K562 (cell line): ENCODE results near the gene LRRC25. TPM values are rescaled to one million over a fixed set of nuclear protein-coding genes. Genes with fewer than 3 reads are reported as not detected.

ENCODE experiments used
- CBX1 ChIP-seq: sonication (generic); IDR thresholded peaks from 2 replicates; pipeline ENCODE4 v1.6.1; 2016; ENCODE audit warnings: antibody characterized with exemption, low read depth, mild to moderate bottlenecking
- CHD4 ChIP-seq: fragments of 200-600 bp; sonication (generic); IDR thresholded peaks from 3 replicates; pipeline ENCODE4 v1.6.1; 2012; ENCODE audit warnings: low read depth, mild to moderate bottlenecking, mixed read lengths, low read length, inconsistent platforms; ENCODE audit not compliant: insufficient read depth, insufficient replicate concordance, poor library complexity, severe bottlenecking
- HEY1 ChIP-seq: fragments of 250-450 bp; sonication (Bioruptor Pico); IDR thresholded peaks from 2 replicates; pipeline ENCODE4 v1.5.0; 2020; ENCODE audit warnings: mild to moderate bottlenecking, moderate library complexity, borderline replicate concordance
- IFI16 ChIP-seq: fragments of 250-450 bp; sonication (Bioruptor Pico); IDR thresholded peaks from 2 replicates; pipeline ENCODE4 v2.1.2; 2022; ENCODE audit warnings: mild to moderate bottlenecking, inconsistent platforms
- MAFF ChIP-seq: IDR thresholded peaks from 2 replicates; pipeline ENCODE4 v1.6.1; 2012; ENCODE audit warnings: low read length, improper control_type of control experiment
- MECOM ChIP-seq: fragments of 250-450 bp; sonication (Bioruptor Pico); IDR thresholded peaks from 2 replicates; pipeline ENCODE4 v1.8.0; 2022; ENCODE audit warnings: inconsistent platforms
- NCOA4 ChIP-seq: fragments of 450-650 bp; IDR thresholded peaks from 2 replicates; pipeline ENCODE4 v1.6.1; 2018; ENCODE audit warnings: mild to moderate bottlenecking; ENCODE audit not compliant: partially characterized antibody
- NCOR1 ChIP-seq: fragments of 450-650 bp; IDR thresholded peaks from 2 replicates; pipeline ENCODE4 v1.6.1; 2016; ENCODE audit warnings: mild to moderate bottlenecking, moderate library complexity
- PHF8 ChIP-seq: fragments of 200-600 bp; sonication (generic); IDR thresholded peaks from 2 replicates; pipeline ENCODE4 v1.6.1; 2012; ENCODE audit warnings: mixed run types, mild to moderate bottlenecking, inconsistent platforms, low read length, moderate library complexity, borderline replicate concordance
- PTRF ChIP-seq: fragments of 450-650 bp; IDR thresholded peaks from 2 replicates; pipeline ENCODE4 v1.6.1; 2016; ENCODE audit warnings: mild to moderate bottlenecking, missing genetic modification characterization, missing compliant biosample characterization
- RREB1 ChIP-seq: fragments of 250-450 bp; sonication (Bioruptor Pico); IDR thresholded peaks from 2 replicates; pipeline ENCODE4 v1.4.0; 2020
- TEAD1 ChIP-seq, 2 experiments: fragments of 450-650 bp in 1 of 2; sonication (generic) in 1 of 2; formaldehyde crosslinking; IDR thresholded peaks; 2 replicates each; pipeline versions ENCODE4 v1.4.0 to v1.8.0; 2020 to 2022; ENCODE audit warnings: mild to moderate bottlenecking in 2 of 2, missing genetic modification reagents in 1 of 2
- YY1 ChIP-seq, 3 experiments: IDR thresholded peaks; 2 replicates each; pipeline ENCODE4 v1.6.1; 2011; ENCODE audit warnings: low read length in 2 of 3, mild to moderate bottlenecking in 2 of 3, moderate library complexity in 2 of 3, borderline replicate concordance in 1 of 3, control low read depth in 1 of 3, low read depth in 1 of 3; ENCODE audit not compliant: insufficient read depth in 3 of 3, insufficient replicate concordance in 2 of 3, control insufficient read depth in 1 of 3, insufficient read length in 1 of 3; ENCODE audit errors: extremely low read depth in 1 of 3
- ZBTB17 ChIP-seq: fragments of 450-650 bp; formaldehyde crosslinking; IDR thresholded peaks from 2 replicates; pipeline ENCODE4 v1.4.0; 2020; ENCODE audit warnings: mild to moderate bottlenecking
- ZBTB5 ChIP-seq: fragments of 450-650 bp; IDR thresholded peaks from 2 replicates; pipeline ENCODE4 v1.6.1; 2017; ENCODE audit warnings: antibody characterized with exemption
- ZKSCAN1 ChIP-seq: fragments of 150-350 bp; IDR thresholded peaks from 2 replicates; pipeline ENCODE4 v1.6.1; 2016; ENCODE audit warnings: low read depth, low read length
- ZNF134 ChIP-seq: fragments of 250-450 bp; sonication (Bioruptor Pico); conservative IDR thresholded peaks from 2 replicates; pipeline ENCODE4 v1.4.0; 2020
- ZNF212 ChIP-seq: fragments of 450-650 bp; formaldehyde crosslinking; IDR thresholded peaks from 2 replicates; pipeline ENCODE4 v1.4.0; 2020; ENCODE audit warnings: mild to moderate bottlenecking
- ZNF695 ChIP-seq: fragments of 450-650 bp; formaldehyde crosslinking; IDR thresholded peaks from 2 replicates; pipeline ENCODE4 v1.4.0; 2020; ENCODE audit warnings: mild to moderate bottlenecking, moderate library complexity
- ZNF764 ChIP-seq: fragments of 250-450 bp; sonication (Bioruptor Pico); IDR thresholded peaks from 2 replicates; pipeline ENCODE4 v1.4.0; 2020; ENCODE audit warnings: low read depth, mild to moderate bottlenecking, moderate library complexity
- ZSCAN29 ChIP-seq: fragments of 450-650 bp; IDR thresholded peaks from 2 replicates; pipeline ENCODE4 v1.6.1; 2017
- polyA plus RNA-seq, 8 experiments: library from polyadenylated mRNA; depleted of rRNA in 4 of 8; stranded (reverse) in 5 of 8; unstranded in 3 of 8; fragments of >200 nt; fragmentation: Nextera tagmentation in 2 of 8; fragmentation: Illumina TruSeq in 1 of 8; extraction: Ambion mirVana in 2 of 8; extraction: Trizol in 1 of 8; gene quantifications; 2 replicates each; pipeline versions ENCODE4 v1.2.1 to v1.2.3, GENCODE V29; 2011 to 2014; ENCODE audit warnings: inconsistent platforms in 1 of 8, missing spikeins in 1 of 8
- total RNA-seq, 7 experiments: library from RNA; depleted of rRNA in 6 of 7; stranded (reverse); fragments of >200 nt in 6 of 7; fragmentation: Illumina TruSeq in 2 of 7; extraction: Trizol in 2 of 7; gene quantifications; 2 replicates each; pipeline versions ENCODE4 v1.2.1 to v1.2.3, GENCODE V29; 2011 to 2021; ENCODE audit warnings: low replicate concordance in 1 of 7

Gene LRRC25
- total and polyA plus RNA-seq, 9 of the 15 experiments (the other 6 are each of a cell fraction or from before 2014, with no cell fraction given), result 0.07 to 0.36 (median 0.10) TPM; not detected in 3

GRCh38 chr19:18373407-18373891 is 24.0 kb downstream of the LRRC25 start (continued):
- TF ChIP-seq RREB1 (CRISPR knock-in tag) (no peak), CHD4 (no peak), NCOR1 (no peak), PTRF (tag) (no peak), CBX1 (0 out of 2 replicates have a peak, but pooled peaks have one; percentile 6), ZKSCAN1 (no peak), HEY1 (no peak), ZSCAN29 (no peak), ZBTB5 (no peak), ZBTB17 (CRISPR knock-in tag) (peak; percentile 49; the same call in 1 of the 2 replicates), MECOM (0 out of 2 replicates have a peak, but pooled peaks have one; percentile 25), YY1 (IDR thresholded peaks at IDR 0.05; ENCODE audit: borderline replicate concordance in 1 of 3, control insufficient read depth in 1 of 3, extremely low read depth in 1 of 3, insufficient read depth in 3 of 3, insufficient read length in 1 of 3, insufficient replicate concordance in 2 of 3, low read depth in 1 of 3, low read length in 2 of 3) (no peak), PHF8 (peak; percentile 23; the same call in 1 of the 2 replicates), ZNF695 (CRISPR knock-in tag) (0 out of 2 replicates have a peak, but pooled peaks have one; percentile 15), ZNF134 (CRISPR knock-in tag) (no peak), MAFF (no peak), NCOA4 (no peak), IFI16 (CRISPR knock-in tag) (0 out of 2 replicates have a peak, but pooled peaks have one; percentile 44), ZNF764 (CRISPR knock-in tag) (no peak), ZNF212 (no peak), TEAD1 (CRISPR knock-in tag; IDR thresholded peaks at IDR 0.05) (0 out of 4 replicates have a peak, but pooled peaks of 1 of the 2 experiments have one; percentile 18)
